NB4 (cell line): ENCODE data around the gene GPR151.

Source experiments
- DNase-seq: peaks from one replicate; pipeline ENCODE4 v3.0.0; 2010; ENCODE audit warnings: low read depth
- H3K4me3 ChIP-seq: one replicate; pipeline ENCODE4 v1.5.1; 2011; ENCODE audit warnings: mild to moderate bottlenecking, low read depth, low read length, moderate library complexity
- MYC ChIP-seq: IDR thresholded peaks from 2 replicates; pipeline ENCODE4 v1.6.1; 2011; ENCODE audit warnings: low read depth, low read length
- POLR2A ChIP-seq: IDR thresholded peaks from 2 replicates; pipeline ENCODE4 v1.6.1; 2011; ENCODE audit warnings: mild to moderate bottlenecking; ENCODE audit not compliant: insufficient read length; ENCODE audit errors: extremely low read depth
- TF ChIP-seq, protein P1 (sequence below): IDR thresholded peaks from one replicate; pipeline ENCODE4 v1.5.1; 2012; ENCODE audit warnings: low read depth, low read length
- TF ChIP-seq, protein P2 (sequence below): IDR thresholded peaks from 2 replicates; pipeline ENCODE4 v1.6.1; 2011; ENCODE audit warnings: low read depth, low read length

The GPR151 gene

DNA sequence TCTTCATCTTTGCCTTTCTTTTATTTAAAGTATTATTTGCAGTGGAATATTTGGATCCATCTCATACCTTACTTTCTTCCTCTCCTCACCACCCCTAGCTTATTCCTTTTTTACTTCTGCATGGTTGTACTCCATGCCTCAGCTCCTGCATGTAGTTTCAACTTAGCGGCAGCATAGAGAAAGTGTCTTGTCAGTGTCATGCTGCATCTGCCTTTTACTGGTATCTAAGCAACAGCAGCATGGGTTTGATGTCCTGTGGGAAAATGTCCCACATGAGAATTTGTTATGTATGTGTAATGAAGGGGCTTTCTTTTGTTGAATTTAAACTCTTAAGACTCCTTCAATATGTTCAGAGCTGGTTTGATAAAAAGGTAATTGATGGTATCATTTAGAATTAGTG, 48.2 kb downstream of the GPR151 start:
- TF ChIP-seq POLR2A (no peak), MYC (no peak)
- TF ChIP-seq, protein P1, sequence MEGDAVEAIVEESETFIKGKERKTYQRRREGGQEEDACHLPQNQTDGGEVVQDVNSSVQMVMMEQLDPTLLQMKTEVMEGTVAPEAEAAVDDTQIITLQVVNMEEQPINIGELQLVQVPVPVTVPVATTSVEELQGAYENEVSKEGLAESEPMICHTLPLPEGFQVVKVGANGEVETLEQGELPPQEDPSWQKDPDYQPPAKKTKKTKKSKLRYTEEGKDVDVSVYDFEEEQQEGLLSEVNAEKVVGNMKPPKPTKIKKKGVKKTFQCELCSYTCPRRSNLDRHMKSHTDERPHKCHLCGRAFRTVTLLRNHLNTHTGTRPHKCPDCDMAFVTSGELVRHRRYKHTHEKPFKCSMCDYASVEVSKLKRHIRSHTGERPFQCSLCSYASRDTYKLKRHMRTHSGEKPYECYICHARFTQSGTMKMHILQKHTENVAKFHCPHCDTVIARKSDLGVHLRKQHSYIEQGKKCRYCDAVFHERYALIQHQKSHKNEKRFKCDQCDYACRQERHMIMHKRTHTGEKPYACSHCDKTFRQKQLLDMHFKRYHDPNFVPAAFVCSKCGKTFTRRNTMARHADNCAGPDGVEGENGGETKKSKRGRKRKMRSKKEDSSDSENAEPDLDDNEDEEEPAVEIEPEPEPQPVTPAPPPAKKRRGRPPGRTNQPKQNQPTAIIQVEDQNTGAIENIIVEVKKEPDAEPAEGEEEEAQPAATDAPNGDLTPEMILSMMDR = no peak
- TF ChIP-seq, protein P2, sequence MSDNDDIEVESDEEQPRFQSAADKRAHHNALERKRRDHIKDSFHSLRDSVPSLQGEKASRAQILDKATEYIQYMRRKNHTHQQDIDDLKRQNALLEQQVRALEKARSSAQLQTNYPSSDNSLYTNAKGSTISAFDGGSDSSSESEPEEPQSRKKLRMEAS = no peak
- no peak for DNase-seq
- no peak overlapping the region for H3K4me3 ChIP-seq

DNA sequence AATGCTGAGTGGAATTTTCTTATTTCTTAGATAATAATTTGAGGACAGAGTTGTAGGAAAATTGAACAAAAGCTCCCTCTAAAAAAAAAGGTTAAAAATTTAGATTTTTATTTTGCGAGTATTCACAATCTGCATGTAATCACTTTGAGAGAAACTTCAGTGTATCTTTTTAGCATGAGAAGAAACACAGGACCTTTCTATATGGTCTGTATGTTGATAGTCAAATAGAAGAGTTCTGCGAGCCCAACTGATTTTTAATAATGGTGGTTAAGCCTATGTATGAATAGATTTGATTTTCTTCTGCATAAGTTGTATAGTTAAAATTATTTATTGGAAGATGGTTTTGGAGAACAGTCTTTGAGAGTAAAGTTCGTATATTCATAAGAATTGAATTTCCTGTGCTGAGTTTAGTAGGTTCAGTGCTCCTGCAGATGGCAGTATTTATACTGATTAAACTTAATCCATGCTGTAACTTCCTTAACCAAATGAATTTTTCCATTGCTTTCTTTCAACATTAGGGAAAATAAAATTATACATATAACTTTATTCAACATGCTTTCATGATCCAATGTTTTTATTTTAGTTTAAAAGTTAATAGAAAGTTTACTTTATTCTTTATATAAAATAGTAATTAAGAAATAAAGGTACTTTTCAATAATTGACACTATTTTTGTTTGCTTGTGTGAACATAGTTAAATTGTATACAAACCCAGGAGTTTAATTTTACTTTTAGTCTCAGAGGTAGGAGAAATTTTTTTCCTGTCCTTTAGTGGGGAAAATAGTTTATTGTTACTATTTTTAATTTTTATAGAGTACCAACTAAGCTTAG, 49.3 kb downstream of the GPR151 start:
- TF ChIP-seq, protein P1 = peak; percentile 2
- no peak for TF ChIP-seq POLR2A
- H3K4me3 ChIP-seq = no peak overlapping the region
- peak; percentile 12 for DNase-seq

DNA sequence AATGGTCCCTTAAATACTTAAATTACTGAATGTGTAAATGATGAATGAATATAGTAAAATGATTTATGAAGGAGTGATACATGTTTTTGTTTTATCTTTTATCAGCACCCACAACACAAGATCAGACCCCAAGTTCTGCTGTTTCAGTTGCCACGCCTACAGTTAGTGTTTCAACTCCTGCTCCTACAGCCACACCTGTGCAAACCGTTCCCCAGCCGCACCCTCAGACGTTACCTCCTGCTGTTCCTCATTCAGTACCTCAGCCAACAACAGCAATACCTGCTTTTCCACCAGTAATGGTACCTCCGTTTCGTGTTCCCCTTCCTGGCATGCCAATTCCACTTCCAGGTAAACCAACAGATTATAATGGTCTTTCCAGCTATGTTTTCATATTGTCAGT, 52.5 kb downstream of the GPR151 start:
- TF ChIP-seq POLR2A (no peak), MYC (no peak)
- TF ChIP-seq, protein P2 = no peak
- TF ChIP-seq, protein P1 = no peak
- no peak for DNase-seq
- H3K4me3 ChIP-seq = no peak overlapping the region
